ENCODE data around the gene SPATS2L. TPM values are rescaled to one million over a fixed set of nuclear protein-coding genes. Genes with fewer than 3 reads are reported as not detected.

Gene SPATS2L
- total RNA-seq, 2 donors from 2014 or later, result 40.3 to 89.9 TPM

GRCh38 chr2:200274116-200275075 lies 32.1 kb upstream of the SPATS2L start:
- no peak for TF ChIP-seq CTCF (conservative IDR thresholded peaks at IDR 0.05)
- DNase-seq, result no peak
- H3K4me3 Mint-ChIP-seq, result no peak overlapping the region
- no peak overlapping the region for H3K4me3 ChIP-seq (ENCODE audit: low read length)
- no peaks in the 10 kb centered on the region for H3K9me3 ChIP-seq (ENCODE audit: control insufficient read depth, low read length)
- peaks cover 9% of the 10 kb centered on the region for H3K4me1 ChIP-seq (ENCODE audit: control insufficient read depth, insufficient read depth, low read length)
- H3K27me3 Mint-ChIP-seq (ENCODE audit: insufficient read depth), result no peaks in the 10 kb centered on the region
- H3K4me1 Mint-ChIP-seq, result peaks cover 21% of the 10 kb centered on the region
- 80 to 85% methylated on average over 6 to 7 of the region's 7 CpGs for WGBS, 2 experiments (ENCODE audit: insufficient coverage in 1 of 2, insufficient read length in 1 of 2)
- H3K27ac ChIP-seq (ENCODE audit: low read depth, low read length), result peak overlapping the region; percentile 79
- no peaks in the 10 kb centered on the region for H3K27me3 ChIP-seq (ENCODE audit: control insufficient read depth, insufficient read depth, low read length, poor library complexity, severe bottlenecking)
- no peak overlapping the region for H3K9ac ChIP-seq (ENCODE audit: extremely low read depth, low read length, poor library complexity, severe bottlenecking)
- no peak overlapping the region for H3K27ac Mint-ChIP-seq
- no peaks in the 10 kb centered on the region for H3K36me3 Mint-ChIP-seq (ENCODE audit: low read depth)
- no peaks in the 10 kb centered on the region for H3K36me3 ChIP-seq (ENCODE audit: control insufficient read depth, insufficient read depth, low read length)
- H3K9me3 Mint-ChIP-seq, result no peaks in the 10 kb centered on the region

- peak overlapping the region; percentile 79 for H3K27ac ChIP-seq (ENCODE audit: low read depth, low read length)
- no peaks in the 10 kb centered on the region for H3K36me3 ChIP-seq (ENCODE audit: control insufficient read depth, insufficient read depth, low read length)
- peaks cover 9% of the 10 kb centered on the region for H3K4me1 ChIP-seq (ENCODE audit: control insufficient read depth, insufficient read depth, low read length)
- no peaks in the 10 kb centered on the region for H3K27me3 Mint-ChIP-seq (ENCODE audit: insufficient read depth)
- H3K27ac Mint-ChIP-seq, result no peak overlapping the region
- H3K4me1 Mint-ChIP-seq, result peaks cover 21% of the 10 kb centered on the region
- H3K36me3 Mint-ChIP-seq (ENCODE audit: low read depth), result no peaks in the 10 kb centered on the region
- 88 to 90% methylated on average over 4 to 5 of the region's 5 CpGs for WGBS, 2 experiments (ENCODE audit: insufficient coverage in 1 of 2, insufficient read length in 1 of 2)
- no peak overlapping the region for H3K4me3 ChIP-seq (ENCODE audit: low read length)
- H3K9me3 Mint-ChIP-seq, result no peaks in the 10 kb centered on the region
- H3K27me3 ChIP-seq (ENCODE audit: control insufficient read depth, insufficient read depth, low read length, poor library complexity, severe bottlenecking), result no peaks in the 10 kb centered on the region
- H3K9me3 ChIP-seq (ENCODE audit: control insufficient read depth, low read length), result no peaks in the 10 kb centered on the region
- no peak for DNase-seq
- H3K9ac ChIP-seq (ENCODE audit: extremely low read depth, low read length, poor library complexity, severe bottlenecking), result no peak overlapping the region
- no peak overlapping the region for H3K4me3 Mint-ChIP-seq
- no peak for TF ChIP-seq CTCF (conservative IDR thresholded peaks at IDR 0.05)
Observed at GRCh38 chr2:200275295-200276013, 31.0 kb upstream of the SPATS2L start.

DNA sequence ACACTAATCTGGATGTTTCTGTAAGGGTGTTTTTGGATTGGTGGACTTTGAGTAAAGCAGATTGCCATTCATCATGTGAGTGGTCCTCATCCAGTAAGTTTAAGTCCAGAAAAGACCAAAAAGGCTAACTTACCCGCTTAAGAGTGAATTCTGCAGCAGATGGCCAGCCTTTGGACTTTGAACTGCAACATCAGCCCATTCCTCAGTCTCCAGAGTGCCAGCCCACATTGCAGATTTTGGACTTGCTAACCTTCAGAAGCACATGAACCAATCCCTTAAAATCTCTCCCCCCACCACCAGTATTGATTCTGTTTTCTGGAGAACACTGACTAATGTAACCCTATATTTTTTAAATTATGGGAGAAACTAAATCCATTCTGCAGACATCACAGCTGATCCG lies 30.0 kb upstream of the SPATS2L start:
- H3K27ac Mint-ChIP-seq, result no peak overlapping the region
- no peaks in the 10 kb centered on the region for H3K9me3 Mint-ChIP-seq
- no peaks in the 10 kb centered on the region for H3K36me3 Mint-ChIP-seq (ENCODE audit: low read depth)
- Histone ChIP-seq H3K27me3 (ENCODE audit: control insufficient read depth, insufficient read depth, low read length, poor library complexity, severe bottlenecking) (no peaks in the 10 kb centered on the region), H3K9me3 (ENCODE audit: control insufficient read depth, low read length) (no peaks in the 10 kb centered on the region), H3K4me3 (ENCODE audit: low read length) (no peak overlapping the region), H3K27ac (ENCODE audit: low read depth, low read length) (no peak overlapping the region), H3K4me1 (ENCODE audit: control insufficient read depth, insufficient read depth, low read length) (peaks cover 9% of the 10 kb centered on the region), H3K36me3 (ENCODE audit: control insufficient read depth, insufficient read depth, low read length) (no peaks in the 10 kb centered on the region), H3K9ac (ENCODE audit: extremely low read depth, low read length, poor library complexity, severe bottlenecking) (no peak overlapping the region)
- TF ChIP-seq CTCF (conservative IDR thresholded peaks at IDR 0.05), result no peak
- H3K4me1 Mint-ChIP-seq, result peaks cover 20% of the 10 kb centered on the region
- no peak overlapping the region for H3K4me3 Mint-ChIP-seq
- H3K27me3 Mint-ChIP-seq (ENCODE audit: insufficient read depth), result no peaks in the 10 kb centered on the region
- 94% methylated on average over 1 of the region's 2 CpGs; no CpG with 5 or more reads in 1 of the 2 experiments for WGBS, 2 experiments (ENCODE audit: insufficient coverage in 1 of 2, insufficient read length in 1 of 2)
- DNase-seq, result no peak

Measured in endodermal cell (in vitro differentiated cells).